Loucy (cell line): ENCODE data around the gene RPL36AL.

ENCODE experiments used
- EZH2phosphoT487 ChIP-seq: fragments of 200-600 bp; IDR thresholded peaks from 2 replicates; pipeline ENCODE4 v1.6.1; 2018; ENCODE audit warnings: antibody characterized with exemption, mild to moderate bottlenecking, moderate library complexity, borderline replicate concordance
- TF ChIP-seq, protein P1 (sequence below): fragments of 200-600 bp; sonication (generic); conservative IDR thresholded peaks from 2 replicates; pipeline ENCODE4 v1.5.1; 2014; ENCODE audit warnings: mild to moderate bottlenecking, antibody characterized with exemption, low read length

DNA sequence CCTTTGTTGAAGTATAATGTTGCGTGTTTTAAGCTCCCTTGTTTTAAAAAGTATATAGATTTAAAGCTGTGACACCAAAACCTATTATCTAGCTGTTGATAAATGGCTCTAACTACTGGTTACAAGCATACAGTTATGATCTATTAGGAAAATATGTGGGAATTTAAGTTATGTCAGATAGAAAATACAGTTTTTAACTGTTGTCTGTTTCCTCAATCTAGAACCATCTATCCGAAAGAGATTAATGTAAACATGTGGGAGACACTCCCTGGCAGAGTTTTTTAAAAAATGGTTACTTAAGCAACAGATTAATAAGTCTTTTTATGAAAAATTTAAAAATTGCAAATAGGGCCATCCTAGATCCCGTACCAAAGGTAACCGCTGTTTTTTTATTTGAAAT lies 8.2 kb downstream of the RPL36AL start:
- TF ChIP-seq, protein P1, sequence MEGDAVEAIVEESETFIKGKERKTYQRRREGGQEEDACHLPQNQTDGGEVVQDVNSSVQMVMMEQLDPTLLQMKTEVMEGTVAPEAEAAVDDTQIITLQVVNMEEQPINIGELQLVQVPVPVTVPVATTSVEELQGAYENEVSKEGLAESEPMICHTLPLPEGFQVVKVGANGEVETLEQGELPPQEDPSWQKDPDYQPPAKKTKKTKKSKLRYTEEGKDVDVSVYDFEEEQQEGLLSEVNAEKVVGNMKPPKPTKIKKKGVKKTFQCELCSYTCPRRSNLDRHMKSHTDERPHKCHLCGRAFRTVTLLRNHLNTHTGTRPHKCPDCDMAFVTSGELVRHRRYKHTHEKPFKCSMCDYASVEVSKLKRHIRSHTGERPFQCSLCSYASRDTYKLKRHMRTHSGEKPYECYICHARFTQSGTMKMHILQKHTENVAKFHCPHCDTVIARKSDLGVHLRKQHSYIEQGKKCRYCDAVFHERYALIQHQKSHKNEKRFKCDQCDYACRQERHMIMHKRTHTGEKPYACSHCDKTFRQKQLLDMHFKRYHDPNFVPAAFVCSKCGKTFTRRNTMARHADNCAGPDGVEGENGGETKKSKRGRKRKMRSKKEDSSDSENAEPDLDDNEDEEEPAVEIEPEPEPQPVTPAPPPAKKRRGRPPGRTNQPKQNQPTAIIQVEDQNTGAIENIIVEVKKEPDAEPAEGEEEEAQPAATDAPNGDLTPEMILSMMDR, result no peak
- TF ChIP-seq EZH2phosphoT487, result no peak
